ENCODE data around the gene PLA2G12B.
"Not testable (repeated sequence)": the region's sequence is repeated elsewhere in the genome, so short reads cannot be mapped to it uniquely, and the experiment has no call there.

Gene PLA2G12B

DNA sequence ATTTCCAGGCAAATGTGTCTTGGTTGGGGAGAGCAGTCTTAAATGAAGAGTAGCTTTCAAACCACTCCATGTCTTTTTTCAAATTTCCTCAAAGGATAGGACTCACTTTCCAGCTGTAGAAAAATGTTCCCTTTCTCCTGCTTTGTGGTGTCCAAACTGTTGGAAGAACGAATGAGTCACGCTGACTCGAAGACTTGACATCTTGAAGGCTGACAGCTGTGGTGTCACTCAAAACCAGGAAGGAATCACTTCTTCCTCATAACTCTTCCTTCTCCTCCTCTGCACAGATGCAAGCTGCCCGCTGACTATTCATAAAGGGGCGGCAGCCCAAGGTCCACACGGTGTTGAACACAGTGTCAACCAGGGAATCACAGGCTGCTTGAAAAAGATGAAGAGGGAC is 19.2 kb downstream of the PLA2G12B start:
- DNase-seq (ENCODE audit: low spot score), result no peak

DNA sequence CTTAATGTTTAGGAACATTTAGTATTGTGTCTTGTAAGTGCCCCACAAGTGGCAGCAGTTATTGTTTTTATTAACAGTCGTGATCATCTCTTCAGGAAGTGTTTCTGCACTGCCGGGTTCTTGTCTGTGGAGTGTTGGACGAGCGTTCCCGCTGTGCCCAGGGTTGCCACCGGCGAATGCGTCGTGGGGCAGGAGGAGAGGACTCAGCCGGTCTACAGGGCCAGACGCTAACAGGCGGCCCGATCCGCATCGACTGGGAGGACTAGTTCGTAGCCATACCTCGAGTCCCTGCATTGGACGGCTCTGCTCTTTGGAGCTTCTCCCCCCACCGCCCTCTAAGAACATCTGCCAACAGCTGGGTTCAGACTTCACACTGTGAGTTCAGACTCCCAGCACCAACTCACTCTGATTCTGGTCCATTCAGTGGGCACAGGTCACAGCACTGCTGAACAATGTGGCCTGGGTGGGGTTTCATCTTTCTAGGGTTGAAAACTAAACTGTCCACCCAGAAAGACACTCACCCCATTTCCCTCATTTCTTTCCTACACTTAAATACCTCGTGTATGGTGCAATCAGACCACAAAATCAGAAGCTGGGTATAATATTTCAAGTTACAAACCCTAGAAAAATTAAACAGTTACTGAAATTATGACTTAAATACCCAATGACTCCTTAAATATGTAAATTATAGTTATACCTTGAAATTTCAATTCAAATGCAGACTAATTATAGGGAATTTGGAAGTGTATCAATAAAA is 22.2 kb downstream of the PLA2G12B start:
- no peak for DNase-seq (ENCODE audit: low spot score)

DNA sequence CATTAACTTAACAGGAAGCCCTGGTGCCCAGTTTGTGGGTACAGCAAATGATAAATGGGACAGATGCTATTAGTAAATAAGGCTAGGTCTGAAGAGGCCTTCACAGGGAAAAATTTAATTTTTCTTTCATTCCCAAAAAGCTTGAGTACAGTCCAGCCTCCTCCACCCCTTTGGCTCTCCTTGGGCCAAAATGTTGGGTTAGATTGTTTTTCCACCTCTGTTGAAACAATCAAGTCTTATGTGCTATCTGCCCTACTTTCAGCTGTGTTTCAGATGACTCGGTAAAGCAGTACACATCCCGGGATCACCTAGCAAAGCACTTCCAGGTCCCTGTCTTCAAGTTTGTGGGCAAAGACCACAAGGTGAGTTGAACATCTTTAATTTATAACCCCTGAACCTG is 24.3 kb downstream of the PLA2G12B start:
- no peak for DNase-seq (ENCODE audit: low spot score)

DNA sequence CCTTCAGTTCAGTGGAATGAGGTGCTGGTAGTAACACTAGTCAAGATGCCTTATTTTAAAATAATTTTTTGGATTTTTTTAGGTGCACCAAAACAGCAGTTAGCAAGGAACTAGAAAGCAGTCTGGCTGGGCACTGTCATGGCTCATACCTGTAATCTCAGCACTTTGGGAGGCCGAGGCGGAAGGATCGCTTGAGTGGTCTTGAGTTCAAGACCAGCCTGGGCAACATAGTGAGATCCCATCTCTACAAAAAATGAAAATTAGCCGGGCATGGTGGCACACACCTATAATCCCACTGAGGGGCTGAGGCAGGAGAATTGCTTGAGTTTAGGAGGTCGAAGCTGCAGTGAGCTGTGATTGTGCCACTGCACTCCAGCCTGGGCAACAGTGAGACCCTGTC is 25.8 kb downstream of the PLA2G12B start:
- DNase-seq (ENCODE audit: low spot score), result no peak

DNA sequence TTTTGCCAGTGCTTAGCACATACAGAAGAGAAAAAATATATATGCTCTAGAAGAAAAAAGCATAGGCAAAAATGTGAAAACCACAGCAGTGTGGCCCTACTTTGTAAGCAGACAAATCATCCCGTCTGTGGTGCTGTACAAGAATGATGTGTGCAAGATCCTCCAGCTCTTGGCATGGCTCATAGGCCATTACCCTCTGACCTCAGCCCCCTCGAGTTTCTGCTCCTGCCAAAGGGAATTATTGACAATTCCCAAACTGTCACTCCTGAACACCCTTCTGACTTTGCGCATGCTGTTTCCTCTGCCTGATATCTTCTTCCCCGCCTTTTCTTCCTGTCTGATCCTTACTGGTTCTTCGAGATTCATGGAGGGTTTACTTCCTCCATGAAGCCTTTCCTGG is 27.1 kb downstream of the PLA2G12B start:
- no peak for DNase-seq (ENCODE audit: low spot score)

DNA sequence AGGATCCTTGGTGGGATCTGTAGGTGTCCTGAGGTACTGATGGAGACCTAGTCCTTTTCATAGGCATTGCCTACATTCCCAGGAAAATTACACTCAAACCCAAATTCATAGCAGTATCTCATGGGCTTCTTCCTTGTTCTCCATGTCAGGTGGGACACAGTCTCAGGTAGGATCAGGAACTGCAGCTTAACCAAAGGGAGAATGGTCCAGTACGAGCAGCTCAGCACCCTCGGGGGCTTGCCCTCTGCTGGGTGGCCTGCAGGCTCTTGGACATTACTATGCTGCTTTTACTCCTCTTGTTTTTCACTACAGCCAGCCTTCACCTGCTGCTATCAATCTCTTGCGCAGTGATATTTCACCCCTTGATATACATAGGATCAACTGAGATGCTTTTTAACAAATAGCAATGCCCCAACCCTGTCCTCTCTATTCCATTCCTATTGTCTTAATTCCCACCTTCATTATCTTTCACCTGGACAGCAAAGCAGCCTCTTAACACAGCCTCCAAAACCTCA is 28.6 kb downstream of the PLA2G12B start:
- DNase-seq (ENCODE audit: low spot score), result no peak

DNA sequence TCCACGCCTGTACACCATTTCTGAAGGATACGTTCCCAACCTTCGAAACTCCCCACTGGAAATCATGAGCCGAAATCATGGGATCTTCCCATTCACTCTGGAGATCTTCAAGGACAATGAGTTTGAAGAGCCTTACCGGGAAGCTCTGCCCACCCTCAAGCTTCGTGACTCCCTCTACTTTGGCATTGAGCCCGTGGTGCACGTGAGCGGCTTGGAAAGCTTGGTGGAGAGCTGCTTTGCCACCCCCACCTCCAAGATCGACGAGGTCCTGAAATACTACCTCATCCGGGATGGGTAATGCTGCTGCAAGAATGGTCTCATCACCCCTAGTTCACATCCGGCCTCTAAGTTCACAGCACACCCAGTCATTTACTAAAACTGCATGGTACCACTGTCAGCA is 30.3 kb downstream of the PLA2G12B start:
- DNase-seq (ENCODE audit: low spot score), result no peak

DNA sequence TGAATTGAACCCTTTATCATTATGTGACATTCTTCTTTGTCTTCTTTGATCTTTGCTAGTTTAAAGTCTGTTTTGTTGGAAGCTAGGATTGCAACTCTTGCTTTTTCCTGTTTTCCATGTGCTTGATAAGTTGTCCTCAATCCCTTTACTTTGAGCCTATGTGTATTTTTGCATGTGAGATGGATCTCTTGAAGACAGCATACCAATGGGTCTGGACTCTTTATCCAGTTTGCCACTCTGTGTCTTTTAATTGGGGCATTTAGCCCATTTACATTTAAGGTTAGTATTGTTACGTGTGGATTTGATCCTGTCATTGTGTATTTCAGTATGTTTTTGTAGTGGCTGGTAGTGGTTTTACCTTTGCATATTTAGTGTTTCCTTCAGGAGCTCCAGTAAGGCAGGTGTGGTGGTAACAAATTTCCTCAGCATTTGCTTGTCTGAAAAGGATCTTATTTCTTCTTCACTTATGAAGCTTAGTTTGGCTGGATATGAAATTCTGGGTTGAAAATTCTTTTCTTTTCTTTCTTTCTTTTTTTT is 33.4 kb downstream of the PLA2G12B start:
- not testable (repeated sequence) for DNase-seq (ENCODE audit: low spot score)

DNA sequence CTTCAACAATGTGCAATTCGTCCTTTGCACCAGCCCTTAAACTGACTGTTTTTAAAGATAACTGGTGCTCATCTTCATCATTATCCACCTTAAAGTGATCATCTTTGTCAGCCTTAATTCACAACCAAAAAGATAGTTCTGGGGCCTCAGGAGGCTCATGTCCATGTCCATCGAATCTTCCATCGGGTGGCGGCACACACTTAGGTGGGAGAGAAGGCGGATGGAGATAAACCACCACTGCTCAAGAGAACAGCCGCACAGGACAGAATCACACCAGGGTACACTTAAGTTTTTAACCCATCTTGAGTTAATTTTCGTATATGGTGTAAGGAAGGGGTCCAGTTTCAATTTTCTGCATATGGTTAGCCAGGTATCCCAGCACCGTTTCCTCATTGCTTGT is 36.3 kb downstream of the PLA2G12B start:
- no peak for DNase-seq (ENCODE audit: low spot score)

DNA sequence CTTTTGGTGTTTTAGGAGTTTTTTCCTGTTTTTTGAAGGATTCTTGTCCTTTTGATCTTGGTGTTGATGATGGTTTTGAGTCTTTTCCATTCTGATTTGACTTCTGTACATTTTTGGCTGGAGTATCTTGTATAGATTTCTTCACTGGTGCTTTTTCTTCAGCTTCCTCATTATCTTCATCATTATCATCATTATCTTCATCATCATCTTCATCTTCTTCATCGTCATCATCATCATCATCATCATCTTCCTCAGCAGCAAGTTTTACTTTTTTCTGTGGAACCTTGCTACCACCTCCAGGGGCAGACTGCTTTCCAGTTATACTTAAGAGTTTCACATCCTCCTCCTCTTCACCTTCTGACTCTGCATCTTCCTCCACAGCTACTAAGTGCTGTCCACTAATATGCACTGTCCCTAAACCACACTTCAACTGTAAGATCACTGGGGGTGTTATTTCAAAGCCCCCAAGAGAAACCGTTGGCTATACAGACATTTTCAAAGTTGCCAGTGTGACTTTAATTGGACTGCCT is 36.7 kb downstream of the PLA2G12B start:
- DNase-seq (ENCODE audit: low spot score), result not testable (repeated sequence)

DNA sequence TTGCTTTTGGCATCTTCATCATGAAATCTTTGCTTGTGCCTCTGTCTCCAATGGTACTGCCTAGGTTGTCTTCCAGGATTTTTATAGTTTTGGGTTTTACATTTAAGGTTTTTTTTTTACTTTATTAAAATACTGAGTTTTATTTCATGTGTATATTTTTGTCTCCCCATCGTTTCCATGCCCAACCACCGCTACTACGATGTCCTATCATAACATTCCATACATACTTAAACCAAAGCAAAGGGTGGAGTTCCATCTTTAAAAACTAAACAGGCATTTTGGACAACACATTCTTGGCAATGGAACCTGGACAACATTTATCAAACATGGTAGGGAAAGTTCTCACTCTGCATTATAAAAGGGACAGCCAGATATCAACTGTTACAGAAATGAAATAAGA is 37.4 kb downstream of the PLA2G12B start:
- DNase-seq (ENCODE audit: low spot score), result not testable (repeated sequence)

DNA sequence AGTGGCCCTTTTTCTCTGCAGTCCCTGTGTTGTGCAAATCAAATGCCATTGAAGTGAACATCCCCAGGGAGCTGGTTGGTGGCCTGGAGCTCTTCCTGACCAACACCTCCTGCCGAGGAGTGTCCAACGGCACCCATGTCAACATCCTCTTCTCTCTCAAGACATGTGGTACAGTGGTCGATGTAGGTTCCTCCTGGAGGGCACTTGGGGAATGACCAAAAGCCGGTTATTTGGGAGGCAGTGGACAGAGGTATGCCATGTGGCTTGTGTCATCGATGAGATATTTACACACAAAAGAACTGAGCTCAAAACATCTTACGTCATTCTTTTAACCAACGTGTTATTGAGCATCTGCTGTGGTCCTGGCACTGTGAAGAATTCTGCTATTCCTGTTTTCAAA is 41.3 kb downstream of the PLA2G12B start:
- no peak for DNase-seq (ENCODE audit: low spot score)

DNA sequence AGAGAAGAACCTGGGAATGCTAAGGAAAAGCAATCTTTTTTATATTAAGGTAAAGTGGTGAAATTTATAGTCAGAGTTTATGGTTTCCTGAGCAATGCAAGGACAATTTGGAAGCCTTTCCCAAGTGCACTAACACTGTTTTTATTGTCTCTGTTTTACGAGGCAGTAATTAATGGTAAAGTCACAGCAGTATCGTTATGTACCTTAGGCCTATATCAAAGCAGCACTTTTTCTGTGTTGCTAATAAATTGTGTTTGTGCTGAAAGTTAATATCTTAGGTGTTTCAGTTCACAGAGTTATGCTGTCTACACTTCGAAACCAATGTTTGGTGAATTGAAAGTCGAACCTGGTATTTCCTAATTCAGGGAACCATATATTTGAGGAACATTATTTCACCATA is 41.9 kb downstream of the PLA2G12B start:
- no peak for DNase-seq (ENCODE audit: low spot score)

DNA sequence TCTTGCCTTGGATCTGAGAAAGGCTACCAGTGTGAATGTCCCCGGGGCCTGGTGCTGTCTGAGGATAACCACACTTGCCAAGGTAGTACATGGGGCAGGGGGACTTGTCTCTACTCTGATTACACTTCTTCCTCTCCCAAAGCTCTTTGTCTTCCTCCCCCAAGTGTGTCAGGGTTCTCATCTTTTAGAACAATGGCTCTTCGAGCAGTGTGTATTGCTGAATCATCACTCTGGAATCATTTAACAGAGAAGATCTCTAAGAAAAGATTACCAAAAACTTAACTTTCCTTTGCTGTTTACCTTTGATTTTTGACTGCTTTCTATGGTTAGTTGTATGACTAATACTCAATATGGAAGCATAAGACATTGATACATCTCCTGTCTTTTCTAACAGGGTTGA is 42.8 kb downstream of the PLA2G12B start:
- no peak for DNase-seq (ENCODE audit: low spot score)

DNA sequence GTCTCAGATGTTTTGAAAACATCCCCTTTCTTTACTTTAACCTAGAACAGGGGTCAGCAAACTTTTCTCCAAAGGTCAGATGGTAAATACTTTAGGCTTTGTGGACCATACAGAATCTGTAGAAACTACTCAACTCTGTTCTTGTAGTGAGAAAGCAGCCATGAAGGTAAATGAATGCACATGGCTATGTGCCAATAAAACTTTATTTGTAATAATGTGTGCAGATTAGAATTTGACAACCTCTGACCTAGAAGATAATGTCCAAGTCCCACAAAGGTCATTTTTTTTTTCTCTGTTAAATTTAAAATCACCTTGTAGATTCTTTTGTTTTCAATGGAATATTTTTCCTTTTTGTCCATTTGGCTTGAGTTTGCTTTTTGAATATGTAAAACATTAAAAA is 43.9 kb downstream of the PLA2G12B start:
- DNase-seq (ENCODE audit: low spot score), result no peak

DNA sequence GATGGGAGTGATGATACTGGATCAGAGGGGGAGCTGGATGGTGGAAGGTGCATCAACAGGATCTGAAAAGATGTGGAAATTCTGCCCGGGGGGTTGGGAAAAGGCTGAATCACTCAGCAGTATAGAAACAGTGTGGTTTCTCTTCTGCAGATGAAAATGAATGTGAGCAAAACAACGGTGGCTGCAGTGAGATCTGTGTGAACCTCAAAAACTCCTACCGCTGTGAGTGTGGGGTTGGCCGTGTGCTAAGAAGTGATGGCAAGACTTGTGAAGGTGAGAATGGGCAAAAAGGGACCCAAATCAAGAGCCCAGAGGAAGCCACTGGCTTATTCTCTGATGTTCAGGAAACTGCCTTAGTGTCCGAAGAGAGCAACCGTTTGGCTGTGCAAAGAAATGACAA is 48.2 kb downstream of the PLA2G12B start:
- DNase-seq (ENCODE audit: low spot score), result no peak

DNA sequence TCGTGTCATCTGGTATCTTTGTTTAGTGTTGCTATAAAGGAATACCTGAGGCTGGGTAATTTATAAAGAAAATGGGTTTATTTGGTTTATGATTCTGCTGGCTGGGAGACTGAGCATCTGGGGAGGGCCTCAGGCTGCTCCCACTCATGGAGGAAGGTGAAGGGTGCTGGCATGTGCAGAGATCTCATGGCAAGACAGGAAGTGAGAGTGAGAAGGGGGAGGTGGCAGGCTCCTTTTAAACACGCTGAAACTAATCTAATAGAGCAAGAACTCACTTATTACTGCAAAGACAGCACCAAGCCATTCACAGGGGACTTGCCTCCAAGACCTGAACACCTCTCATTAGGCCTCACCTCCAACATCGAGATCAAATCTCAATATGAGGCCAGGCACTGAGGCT is 49.8 kb downstream of the PLA2G12B start:
- no peak for DNase-seq (ENCODE audit: low spot score)

DNA sequence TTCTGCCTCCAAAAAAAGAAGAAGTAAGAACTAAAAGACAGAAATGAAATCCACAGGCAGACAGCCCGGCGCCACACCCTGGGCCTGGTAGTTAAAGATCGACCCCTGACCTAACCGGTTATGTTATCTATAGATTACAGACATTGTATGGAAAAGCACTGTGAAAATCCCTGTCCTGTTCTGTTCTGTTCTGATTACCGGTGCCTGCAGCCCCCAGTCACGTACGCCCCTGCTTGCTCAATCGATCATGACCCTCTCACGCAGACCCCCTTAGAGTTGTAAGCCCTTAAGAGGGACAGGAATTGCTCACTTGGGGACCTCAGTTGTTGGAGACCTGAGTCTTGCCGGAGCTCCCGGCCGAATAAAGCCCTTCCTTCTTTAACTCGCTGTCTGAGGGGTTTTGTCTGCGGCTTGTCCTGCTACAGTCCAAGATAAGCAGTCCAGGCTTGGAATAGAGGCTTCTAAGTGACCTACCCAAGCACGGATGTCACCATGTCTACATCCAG is 50.6 kb downstream of the PLA2G12B start:
- DNase-seq (ENCODE audit: low spot score), result not testable (repeated sequence)

DNA sequence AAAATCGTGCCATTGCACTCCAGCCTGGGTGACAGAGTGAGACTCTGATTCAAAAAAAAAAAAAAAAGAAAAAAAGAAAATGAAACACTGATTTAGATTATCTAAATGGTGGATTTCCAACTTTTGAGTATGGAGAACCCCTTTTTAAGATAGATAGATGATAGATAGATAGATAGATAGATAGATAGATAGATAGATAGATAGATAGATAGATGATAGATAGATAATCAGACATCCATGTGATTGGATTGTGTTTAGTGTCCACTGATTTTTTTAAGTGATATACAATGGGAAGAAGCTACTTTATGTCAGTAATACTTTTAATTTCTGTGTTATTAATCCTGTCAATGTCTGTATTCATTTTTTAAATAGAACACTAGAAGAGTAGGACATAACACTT is 55.1 kb downstream of the PLA2G12B start:
- no peak for DNase-seq (ENCODE audit: low spot score)

DNA sequence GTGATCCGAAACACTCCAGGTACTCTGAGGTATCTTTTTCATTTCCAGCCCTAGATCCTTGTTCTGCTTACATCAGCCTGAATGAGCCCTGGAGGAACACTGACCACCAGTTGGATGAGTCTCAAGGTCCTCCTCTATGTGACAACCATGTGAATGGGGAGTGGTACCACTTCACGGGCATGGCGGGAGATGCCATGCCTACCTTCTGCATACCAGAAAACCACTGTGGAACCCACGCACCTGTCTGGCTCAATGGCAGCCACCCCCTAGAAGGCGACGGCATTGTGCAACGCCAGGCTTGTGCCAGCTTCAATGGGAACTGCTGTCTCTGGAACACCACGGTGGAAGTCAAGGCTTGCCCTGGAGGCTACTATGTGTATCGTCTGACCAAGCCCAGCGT is 56.0 kb downstream of the PLA2G12B start:
- no peak for DNase-seq (ENCODE audit: low spot score)

DNA sequence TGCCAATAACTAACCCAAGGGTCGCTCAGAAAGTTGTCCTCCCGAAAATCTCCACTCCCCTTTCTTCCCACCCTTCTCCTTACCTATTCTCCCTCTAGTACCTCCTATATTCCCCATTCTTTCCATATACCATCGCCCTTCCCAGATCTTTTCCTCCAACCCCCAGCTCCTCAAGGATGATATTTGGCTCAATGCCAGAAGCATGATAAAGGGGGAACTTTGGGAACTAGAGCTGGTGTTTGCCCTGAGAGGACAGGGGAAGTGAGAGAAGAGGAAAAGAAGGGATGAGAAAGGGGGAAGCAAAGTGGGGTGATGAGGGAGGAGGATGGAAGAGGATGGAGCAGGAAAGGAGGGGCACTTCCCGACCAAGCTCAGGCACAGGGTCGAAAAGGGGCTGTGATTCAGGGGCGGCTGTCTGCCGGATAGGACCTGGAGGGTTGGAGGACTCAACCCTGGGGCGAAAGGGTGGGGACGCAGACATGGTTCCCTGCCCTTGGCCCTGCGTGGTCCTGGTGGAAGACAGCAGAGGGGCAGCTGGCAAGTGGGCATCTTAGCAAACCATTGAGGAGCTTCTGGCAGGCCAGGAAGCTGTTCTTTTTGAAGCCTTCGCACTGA is 59.3 kb downstream of the PLA2G12B start:
- no peak for DNase-seq (ENCODE audit: low spot score)

DNA sequence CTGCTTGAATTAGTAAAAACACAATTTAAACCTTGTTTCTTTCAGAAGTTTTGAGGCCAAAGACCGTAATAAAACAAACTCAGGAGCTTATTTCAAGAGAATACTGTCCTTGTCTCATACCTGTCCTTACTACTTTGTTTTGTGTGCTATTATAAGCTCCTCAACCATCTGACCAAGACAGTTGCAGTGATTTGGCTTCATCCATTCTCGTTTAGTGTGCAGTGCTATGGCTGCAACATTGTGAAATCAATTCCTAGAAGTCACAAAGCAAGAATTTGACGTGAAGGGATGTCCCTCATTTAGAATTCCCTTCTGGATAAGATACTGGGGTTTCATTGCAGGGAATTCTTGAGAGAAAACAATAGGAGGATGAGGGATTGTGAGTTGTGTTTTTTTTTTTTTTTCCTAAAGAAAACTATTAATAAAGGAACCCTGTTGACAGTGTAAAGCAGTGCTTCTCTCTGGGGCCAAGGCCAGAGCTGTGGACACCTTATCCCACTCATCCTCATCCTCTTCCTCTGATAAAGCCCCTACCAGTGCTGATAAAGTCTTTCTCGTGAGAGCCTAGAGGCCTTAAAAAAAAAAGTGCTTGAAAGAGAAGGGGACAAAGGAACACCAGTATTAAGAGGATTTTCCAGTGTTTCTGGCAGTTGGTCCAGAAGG is 61.3 kb downstream of the PLA2G12B start, which contains the start of gene OIT3:
TSS of gene OIT3 (plus strand) at position 604 of the 663 bp plus-strand sequence. CDS start 60 bp downstream, outside the sequence.
- no peak for DNase-seq (ENCODE audit: low spot score)

All from HuH-7 (cell line).